ENCODE results near the gene LRRC7. TPM values are rescaled to one million over a fixed set of nuclear protein-coding genes. Genes with fewer than 3 reads are reported as not detected.

LRRC7 gene
- total and polyA plus RNA-seq, 2 of the 8 experiments (the other 6 are each of a cell fraction or from before 2014, with no cell fraction given) = 0.03 to 0.17 TPM

- no peak for TF ChIP-seq GABPA (IDR thresholded peaks at IDR 0.05; ENCODE audit: borderline replicate concordance, insufficient read depth, low read length)
- no peak for TF ChIP-seq SP4 (IDR thresholded peaks at IDR 0.05; ENCODE audit: low read length)
- no peak for TF ChIP-seq ASH2L (IDR thresholded peaks at IDR 0.05; ENCODE audit: low read length)
- no peak for TF ChIP-seq CTCF (IDR thresholded peaks at IDR 0.05; ENCODE audit: control extremely low read depth in 1 of 3, insufficient read depth in 1 of 3, low read depth in 1 of 3, low read length in 3 of 3)
- no peak for TF ChIP-seq RNF2 (IDR thresholded peaks at IDR 0.05; ENCODE audit: borderline replicate concordance, low read depth, low read length, missing control alignments, poor library complexity, severe bottlenecking)
- TF ChIP-seq SAP30 (IDR thresholded peaks at IDR 0.05; ENCODE audit: insufficient read depth, insufficient replicate concordance, low read length) = no peak
Observed at GRCh38 chr1:70092526-70092925, 524.8 kb downstream of the LRRC7 start (continued).
